H9 (cell line): ENCODE results near the gene GJA10. TPM values are rescaled to one million over a fixed set of nuclear protein-coding genes. Genes with fewer than 3 reads are reported as not detected.
"Not testable (repeated sequence)": the region's sequence is repeated elsewhere in the genome, so short reads cannot be mapped to it uniquely, and the experiment has no call there.

Experiments used
- DNase-seq: peaks from one replicate; pipeline ENCODE4 v3.0.0-alpha.2; 2017
- H2AFZ ChIP-seq: one replicate; pipeline ENCODE4 v1.6.1; 2013; ENCODE audit warnings: mild to moderate bottlenecking, low read length, control low read depth, moderate library complexity
- H2AK5ac ChIP-seq: 2 replicates; pipeline ENCODE4 v1.6.1; 2013; ENCODE audit warnings: low read length, control low read depth, mixed read lengths; ENCODE audit not compliant: insufficient read length
- H2BK120ac ChIP-seq: one replicate; pipeline ENCODE4 v1.6.1; 2013; ENCODE audit warnings: low read depth, mild to moderate bottlenecking, low read length, control low read depth, inconsistent platforms; ENCODE audit not compliant: poor library complexity, severe bottlenecking
- H2BK12ac ChIP-seq: 2 replicates; pipeline ENCODE4 v1.6.1; 2013; ENCODE audit warnings: low read length, control low read depth, mixed read lengths, low read depth; ENCODE audit not compliant: insufficient read length
- H2BK15ac ChIP-seq: 2 replicates; pipeline ENCODE4 v1.6.1; 2013; ENCODE audit warnings: low read depth, low read length, control low read depth
- H2BK20ac ChIP-seq: one replicate; pipeline ENCODE4 v1.6.1; 2013; ENCODE audit warnings: low read depth, mild to moderate bottlenecking, low read length, control low read depth, inconsistent platforms; ENCODE audit not compliant: poor library complexity, severe bottlenecking
- H2BK5ac ChIP-seq: 2 replicates; pipeline ENCODE4 v1.6.1; 2013; ENCODE audit warnings: low read length, control low read depth, mixed read lengths; ENCODE audit not compliant: insufficient read length
- H3K14ac ChIP-seq: 2 replicates; pipeline ENCODE4 v1.6.1; 2013; ENCODE audit warnings: low read length, control low read depth; ENCODE audit not compliant: insufficient read depth
- H3K18ac ChIP-seq: 2 replicates; pipeline ENCODE4 v1.6.1; 2013; ENCODE audit warnings: low read depth, mild to moderate bottlenecking, mixed read lengths, low read length, control low read depth; ENCODE audit not compliant: insufficient read length
- H3K23ac ChIP-seq: 2 replicates; pipeline ENCODE4 v1.6.1; 2013; ENCODE audit warnings: low read length, control low read depth, mixed read lengths, low read depth; ENCODE audit not compliant: insufficient read length
- H3K23me2 ChIP-seq: 2 replicates; pipeline ENCODE4 v1.6.1; 2013; ENCODE audit warnings: low read depth, mild to moderate bottlenecking, mixed read lengths, low read length, control low read depth; ENCODE audit not compliant: insufficient read length, poor library complexity, severe bottlenecking
- H3K27ac ChIP-seq: 2 replicates; pipeline ENCODE4 v1.5.1; 2013; ENCODE audit warnings: low read length, control low read depth, mixed read lengths, low read depth; ENCODE audit not compliant: insufficient read length
- H3K27me3 ChIP-seq: 2 replicates; pipeline ENCODE4 v1.6.1; 2013; ENCODE audit warnings: low read length, control low read depth, inconsistent platforms; ENCODE audit not compliant: insufficient read depth
- H3K4ac ChIP-seq: 2 replicates; pipeline ENCODE4 v1.6.1; 2013; ENCODE audit warnings: low read depth, mild to moderate bottlenecking, control low read depth, inconsistent platforms, low read length, moderate library complexity
- H3K4me1 ChIP-seq: 2 replicates; pipeline ENCODE4 v1.6.1; 2013; ENCODE audit warnings: low read length, control low read depth, inconsistent platforms; ENCODE audit not compliant: insufficient read depth
- H3K4me2 ChIP-seq: 2 replicates; pipeline ENCODE4 v1.6.1; 2013; ENCODE audit warnings: low read length, control low read depth, mixed read lengths; ENCODE audit not compliant: insufficient read length, insufficient read depth
- H3K56ac ChIP-seq: 2 replicates; pipeline ENCODE4 v1.6.1; 2013; ENCODE audit warnings: low read depth, mild to moderate bottlenecking, mixed read lengths, low read length, control low read depth; ENCODE audit not compliant: insufficient read length
- H3K79me1 ChIP-seq: 2 replicates; pipeline ENCODE4 v1.6.1; 2013; ENCODE audit warnings: low read depth, mild to moderate bottlenecking, moderate library complexity, low read length, control low read depth, inconsistent platforms; ENCODE audit not compliant: insufficient read depth, poor library complexity, severe bottlenecking
- H3K79me2 ChIP-seq: 2 replicates; pipeline ENCODE4 v1.6.1; 2013; ENCODE audit warnings: low read length, control low read depth, inconsistent platforms; ENCODE audit not compliant: insufficient read depth
- H3K9ac ChIP-seq: 2 replicates; pipeline ENCODE4 v1.6.1; 2013; ENCODE audit warnings: low read length, control low read depth, mixed read lengths; ENCODE audit not compliant: insufficient read length; ENCODE audit errors: extremely low read depth
- H3K9me3 ChIP-seq: one replicate; pipeline ENCODE4 v1.6.1; 2013; ENCODE audit warnings: low read depth, low read length, inconsistent platforms; ENCODE audit not compliant: control insufficient read depth
- H3T11ph ChIP-seq: one replicate; pipeline ENCODE4 v1.6.1; 2013; ENCODE audit warnings: mild to moderate bottlenecking, low read length, control low read depth, inconsistent platforms
- H4K20me1 ChIP-seq: one replicate; pipeline ENCODE4 v1.6.1; 2013; ENCODE audit not compliant: control insufficient read depth, insufficient read length, insufficient read depth
- H4K5ac ChIP-seq: 2 replicates; pipeline ENCODE4 v1.6.1; 2013; ENCODE audit warnings: low read depth, mild to moderate bottlenecking, mixed read lengths, low read length, control low read depth; ENCODE audit not compliant: insufficient read length
- H4K8ac ChIP-seq: replicated peaks from 2 replicates; pipeline ENCODE4 v1.6.1; 2013; ENCODE audit warnings: low read length, control low read depth, mixed read lengths, low read depth; ENCODE audit not compliant: insufficient read length
- H4K91ac ChIP-seq: 2 replicates; pipeline ENCODE4 v1.6.1; 2013; ENCODE audit warnings: low read depth, mild to moderate bottlenecking, moderate library complexity, mixed read lengths, low read length, control low read depth; ENCODE audit not compliant: insufficient read length
- H3K27ac Mint-ChIP-seq, 3 experiments: 2 replicates in 2 of 3; 3 replicates in 1 of 3; pipeline ENCODE4 v1.8.0; 2020 to 2021; ENCODE audit warnings: mixed read lengths in 3 of 3, mild to moderate bottlenecking in 1 of 3, moderate library complexity in 1 of 3
- H3K27me3 Mint-ChIP-seq: 2 replicates; pipeline ENCODE4 v1.8.0; 2021; ENCODE audit warnings: low read depth, mild to moderate bottlenecking, moderate library complexity, mixed read lengths
- H3K36me3 Mint-ChIP-seq, 3 experiments: 2 replicates in 2 of 3; 3 replicates in 1 of 3; pipeline ENCODE4 v1.8.0; 2020 to 2021; ENCODE audit warnings: low read depth in 3 of 3, mixed read lengths in 3 of 3; ENCODE audit not compliant: insufficient read depth in 1 of 3
- H3K4me1 Mint-ChIP-seq, 2 experiments: 2 replicates each; pipeline ENCODE4 v1.8.0; 2020; ENCODE audit warnings: mixed read lengths in 2 of 2
- H3K4me3 Mint-ChIP-seq, 2 experiments: 2 replicates in 1 of 2; 3 replicates in 1 of 2; pipeline ENCODE4 v1.8.0; 2020 to 2021; ENCODE audit warnings: mild to moderate bottlenecking in 2 of 2, mixed read lengths in 2 of 2, moderate library complexity in 1 of 2
- H3K9me3 Mint-ChIP-seq, 2 experiments: 2 replicates in 1 of 2; 3 replicates in 1 of 2; pipeline ENCODE4 v1.8.0; 2020; ENCODE audit warnings: mild to moderate bottlenecking in 2 of 2, mixed read lengths in 2 of 2, moderate library complexity in 1 of 2
- CTCF ChIP-seq: fragments of 200-600 bp; sonication (generic); conservative IDR thresholded peaks from 3 replicates; pipeline ENCODE4 v1.8.0; 2021; ENCODE audit warnings: antibody characterized with exemption, mild to moderate bottlenecking
- WGBS: extraction: QIAGEN DNeasy Blood & Tissue Kit; methylation state at CpG from one replicate; pipeline ENCODE4 v1.1.7; 2013; ENCODE audit warnings: missing lambda C conversion rate, low lambda C conversion rate, mixed read lengths; ENCODE audit not compliant: insufficient read length; ENCODE audit errors: extremely low coverage; 5-methylcytosine and 5-hydroxymethylcytosine counted together
- long read RNA-seq: library from polyadenylated mRNA; unstranded; transcript quantifications from one replicate; pipeline ENCODE4 v2.0.0, GENCODE V29; 2020
- total RNA-seq: library from RNA; stranded (reverse); gene quantifications from 2 replicates; pipeline ENCODE4 v1.2.1, GENCODE V29; 2021

GJA10 gene
- not detected in 2 replicates for total RNA-seq
- long read RNA-seq = 0 reads

- Histone ChIP-seq H2AK5ac (no peak within 1 kb of the TSS), H4K20me1 (no peaks in the 10 kb centered on the region), H3K9ac (no peak within 1 kb of the TSS), H2BK12ac (no peak within 1 kb of the TSS), H3K23me2 (no peaks in the 10 kb centered on the region), H2BK15ac (no peak within 1 kb of the TSS), H3K4ac (no peak within 1 kb of the TSS), H2BK20ac (no peak within 1 kb of the TSS), H4K8ac (no peak within 1 kb of the TSS), H2AFZ (no peak within 1 kb of the TSS), H2BK120ac (no peak within 1 kb of the TSS), H3K79me2 (no peaks in the 10 kb centered on the region), H3K18ac (no peak within 1 kb of the TSS), H3K56ac (no peak within 1 kb of the TSS), H3K23ac (no peak within 1 kb of the TSS), H4K91ac (no peak within 1 kb of the TSS), H3T11ph (no peak within 1 kb of the TSS), H3K79me1 (no peaks in the 10 kb centered on the region), H3K14ac (no peak within 1 kb of the TSS), H4K5ac (no peak within 1 kb of the TSS), H3K4me1 (peaks cover 8% of the 10 kb centered on the region), H3K9me3 (no peaks in the 10 kb centered on the region), H3K27ac (no peak within 1 kb of the TSS), H3K4me2 (no peak within 1 kb of the TSS), H2BK5ac (no peak within 1 kb of the TSS), H3K27me3 (no peaks in the 10 kb centered on the region)
- DNase-seq = no peak
- no peak for TF ChIP-seq CTCF
- H3K27me3 Mint-ChIP-seq = peaks cover 61% of the 10 kb centered on the region
- no peak within 1 kb of the TSS for H3K4me3 Mint-ChIP-seq
- no CpG with 5 or more reads among the region's 1 CpG for WGBS
- H3K27ac Mint-ChIP-seq = no peak within 1 kb of the TSS
- H3K9me3 Mint-ChIP-seq = no peaks in the 10 kb centered on the region; a peak in 1 of 5 replicates
- H3K4me1 Mint-ChIP-seq = peaks cover 37 to 38% of the 10 kb centered on the region in 2 experiments
- no peaks in the 10 kb centered on the region for H3K36me3 Mint-ChIP-seq
Observed at GRCh38 chr6:89894169-89894568, at the start of gene GJA10. Gene GJA10, plus strand, starts transcription at chr6:89894469. Its CDS starts 0 bp downstream, at chr6:89894469.

- H4K20me1 ChIP-seq, H3K4me2 ChIP-seq, H3K56ac ChIP-seq, H3T11ph ChIP-seq, H3K9me3 ChIP-seq, H2BK15ac ChIP-seq, H3K18ac ChIP-seq, H3K4me3 Mint-ChIP-seq, H3K23ac ChIP-seq, H2AK5ac ChIP-seq, H3K9ac ChIP-seq, H3K27me3 ChIP-seq, H4K91ac ChIP-seq, H3K27ac Mint-ChIP-seq, H3K27ac ChIP-seq, H3K27me3 Mint-ChIP-seq, H3K79me1 ChIP-seq, H3K79me2 ChIP-seq, H2AFZ ChIP-seq, H3K4ac ChIP-seq, H3K4me1 ChIP-seq, H4K5ac ChIP-seq, H2BK12ac ChIP-seq, DNase-seq, H3K14ac ChIP-seq, H3K9me3 Mint-ChIP-seq, H4K8ac ChIP-seq, H2BK120ac ChIP-seq, H2BK20ac ChIP-seq, H3K4me1 Mint-ChIP-seq, H3K23me2 ChIP-seq, H2BK5ac ChIP-seq: not testable (repeated sequence)
- WGBS = no CpG with 5 or more reads among the region's 5 CpGs
- peaks cover 13 to 54% (median 38%) of the 10 kb centered on the region in 3 experiments; a peak in 6 of 7 replicates for H3K36me3 Mint-ChIP-seq
Observed at GRCh38 chr6:89847513-89847912, 46.8 kb upstream of the GJA10 start.
